SHP77 (cell line): Measurements from ENCODE around the gene PLSCR3.
A peak's percentile ranks its signal among the peaks of the same experiment; 100 is the strongest.

Experiments
- DNase-seq, 2 experiments: peaks; one replicate each; lab custom pipeline; 2025; lab: John Stamatoyannopoulos, UW

The PLSCR3 gene

GRCh38 chr17:7426203-7426863 lies 32.0 kb upstream of the PLSCR3 start:
- no peak for DNase-seq

- no peak for DNase-seq
Observed at GRCh38 chr17:7425756-7426155, 31.4 kb upstream of the PLSCR3 start.

GRCh38 chr17:7425316-7425715 lies 31.0 kb upstream of the PLSCR3 start, which contains the start of gene SPEM2:
Gene SPEM2 (plus strand): TSS chr17:7425616. CDS start chr17:7425689, 73 bp downstream.
- DNase-seq = no peak

- peak; percentile 57 to 65 for DNase-seq
Observed at GRCh38 chr17:7423679-7424078, 29.4 kb upstream of the PLSCR3 start.

GRCh38 chr17:7421186-7421585 lies 26.9 kb upstream of the PLSCR3 start:
- DNase-seq = no peak

- DNase-seq = no peak
Observed at GRCh38 chr17:7419819-7420610, 25.7 kb upstream of the PLSCR3 start, which contains the start of gene SPEM1. Gene SPEM1 (plus strand): TSS chr17:7420324. CDS start chr17:7420385, 61 bp downstream.

DNA sequence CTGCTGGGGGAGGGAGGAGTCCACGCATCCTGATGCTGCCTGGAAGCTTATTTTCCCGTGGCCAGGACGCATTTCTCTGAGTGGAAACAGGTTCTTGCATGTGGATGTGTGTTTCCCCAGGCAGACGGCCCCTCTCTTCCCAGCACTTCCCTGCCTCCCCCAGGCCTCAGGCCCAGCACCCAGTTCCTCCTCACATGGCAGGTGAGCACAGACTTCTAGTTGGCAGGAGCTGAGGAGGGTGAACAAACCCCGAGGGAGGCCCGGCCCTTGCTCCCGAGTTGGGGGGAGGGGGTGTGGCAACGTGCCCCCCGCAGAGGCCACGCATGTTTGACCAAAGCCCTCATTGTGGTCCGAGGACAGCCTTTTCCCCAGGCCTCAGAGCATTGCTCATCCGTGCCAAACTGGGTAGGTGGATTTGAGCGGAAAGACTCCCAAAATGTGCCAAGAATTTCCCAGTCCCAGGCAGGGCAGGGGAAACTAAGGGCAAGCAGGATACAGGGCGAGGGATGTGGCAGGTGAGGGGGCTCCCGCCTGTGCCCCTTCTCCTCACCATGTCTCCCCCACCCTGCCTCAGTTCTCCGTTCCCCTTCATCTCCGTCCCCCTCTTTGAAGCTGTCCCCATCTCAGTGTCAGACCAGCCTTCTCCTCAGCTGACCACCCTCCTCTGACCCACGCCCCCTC lies 24.3 kb upstream of the PLSCR3 start:
- no peak for DNase-seq

- DNase-seq = no peak
Observed at GRCh38 chr17:7417056-7417655, 22.8 kb upstream of the PLSCR3 start.

GRCh38 chr17:7416323-7416722 lies 22.0 kb upstream of the PLSCR3 start:
- no peak for DNase-seq

GRCh38 chr17:7415784-7416183 lies 21.5 kb upstream of the PLSCR3 start:
- DNase-seq = no peak

DNA sequence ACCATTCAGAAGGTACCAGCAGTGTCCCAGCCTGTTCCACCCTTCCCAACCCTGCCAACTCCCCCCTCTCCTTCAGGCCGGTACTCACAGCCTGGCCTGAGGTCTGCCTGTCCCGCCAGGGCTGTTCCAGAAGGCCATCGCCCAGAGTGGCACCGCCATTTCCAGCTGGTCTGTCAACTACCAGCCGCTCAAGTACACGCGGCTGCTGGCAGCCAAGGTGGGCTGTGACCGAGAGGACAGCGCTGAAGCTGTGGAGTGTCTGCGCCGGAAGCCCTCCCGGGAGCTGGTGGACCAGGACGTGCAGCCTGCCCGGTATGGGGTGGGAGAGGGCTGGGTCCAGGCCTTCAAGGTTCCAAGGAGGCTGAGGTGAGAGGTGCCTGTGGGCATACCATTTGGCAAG lies 20.5 kb upstream of the PLSCR3 start:
- DNase-seq = no peak

DNA sequence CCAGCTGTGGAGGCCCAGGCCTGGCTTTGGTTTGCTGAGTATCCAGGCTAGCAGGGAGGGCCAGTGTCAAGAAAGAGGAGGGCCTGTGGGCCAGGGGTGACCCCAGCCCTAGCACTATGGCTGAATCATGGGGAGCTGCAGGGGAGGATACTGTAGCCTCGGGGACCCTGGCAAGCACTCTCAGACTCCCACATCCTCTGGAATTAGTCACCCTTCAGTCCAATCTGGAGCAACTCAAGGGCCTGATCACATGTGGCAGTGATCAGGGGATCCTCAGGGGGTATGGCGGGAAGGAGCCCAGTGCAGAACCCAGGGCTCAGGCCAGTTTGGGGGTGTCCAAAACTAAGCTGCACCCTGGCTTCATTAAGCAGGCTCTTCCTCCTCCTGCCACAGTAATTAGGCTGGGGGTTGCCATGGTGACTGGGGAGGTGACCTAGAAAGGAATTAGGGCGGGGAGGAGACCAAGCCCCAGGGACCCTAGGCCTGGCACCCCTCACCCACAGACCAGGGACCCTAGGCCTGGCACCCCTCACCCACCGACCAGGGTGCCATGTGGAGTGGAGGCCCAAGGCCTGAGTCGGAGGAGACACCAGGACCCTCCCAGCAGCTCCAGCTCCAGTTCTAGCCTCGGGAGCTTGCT lies 19.1 kb upstream of the PLSCR3 start:
- no peak for DNase-seq

DNA sequence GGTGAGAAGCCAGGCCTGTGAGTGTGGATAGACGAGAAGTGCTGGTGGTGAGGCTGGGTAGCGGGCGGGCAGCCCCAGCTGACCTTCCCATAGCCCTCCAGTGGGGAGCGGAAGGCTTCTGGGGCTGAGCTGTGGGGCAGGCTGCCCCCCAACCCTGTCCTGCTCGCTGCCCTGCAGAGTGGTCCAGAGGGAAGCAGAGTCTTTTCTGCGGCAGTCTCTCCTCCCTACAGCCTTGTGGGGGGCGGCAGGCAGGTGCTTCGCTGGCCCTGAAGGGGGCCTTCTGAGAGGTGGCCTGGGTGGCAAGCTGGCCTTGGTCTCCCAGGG lies 17.1 kb upstream of the PLSCR3 start:
- DNase-seq = no peak

DNA sequence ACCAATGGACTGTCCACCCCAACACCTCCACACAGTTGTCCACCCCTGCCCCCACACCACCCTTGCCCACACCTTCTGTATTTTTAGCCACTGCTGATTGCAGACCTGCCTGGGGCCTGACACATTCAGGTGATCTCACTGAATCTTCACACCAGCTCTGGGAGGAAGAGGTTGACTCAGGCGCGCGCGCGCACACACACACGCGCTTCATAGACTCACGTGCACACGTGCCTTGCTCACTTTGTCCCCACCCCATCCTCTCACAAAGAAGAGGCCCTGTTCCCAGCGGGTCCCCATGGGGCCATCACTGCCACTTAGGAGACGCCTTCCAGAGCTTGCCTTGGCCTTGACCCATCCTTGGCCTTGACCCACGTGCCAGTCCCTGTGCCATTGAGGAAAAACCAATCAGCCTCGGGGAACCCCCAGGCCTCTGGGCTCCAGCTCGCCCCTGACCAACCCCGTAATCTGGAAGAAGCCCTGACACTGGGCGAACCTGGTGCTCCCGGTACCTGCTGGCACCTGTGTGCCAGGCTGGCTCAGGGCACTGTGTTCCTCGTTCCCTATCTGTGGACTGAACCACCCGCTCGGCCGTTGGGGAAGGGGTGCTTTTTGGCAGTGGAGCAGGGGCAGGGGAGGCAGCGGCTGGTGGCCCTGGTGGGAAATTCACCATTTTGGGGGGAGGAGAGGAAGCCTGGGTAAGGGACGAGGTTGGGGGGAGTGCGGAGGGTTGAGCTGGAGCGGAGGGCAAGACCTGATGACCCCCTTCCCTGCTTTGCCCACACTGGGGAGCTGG lies 16.5 kb upstream of the PLSCR3 start:
- no peak for DNase-seq

DNA sequence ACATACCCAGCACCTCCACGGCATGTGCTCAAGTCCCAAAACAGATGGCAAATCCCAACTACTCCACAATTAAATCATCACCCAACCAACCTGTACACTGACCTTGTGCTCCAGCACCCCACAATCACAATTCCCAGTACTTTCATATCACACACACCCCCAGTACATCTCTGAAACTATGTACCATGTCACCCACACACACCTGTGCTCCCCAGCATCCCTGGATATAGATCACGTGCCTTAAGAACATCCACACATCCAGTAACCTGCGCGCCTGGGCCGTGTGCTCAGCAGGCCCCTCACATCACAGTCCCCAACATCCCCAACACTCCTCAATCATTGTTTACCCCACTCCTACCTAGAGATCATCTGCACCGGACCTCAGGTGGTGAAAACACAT lies 15.4 kb upstream of the PLSCR3 start:
- no peak for DNase-seq

DNA sequence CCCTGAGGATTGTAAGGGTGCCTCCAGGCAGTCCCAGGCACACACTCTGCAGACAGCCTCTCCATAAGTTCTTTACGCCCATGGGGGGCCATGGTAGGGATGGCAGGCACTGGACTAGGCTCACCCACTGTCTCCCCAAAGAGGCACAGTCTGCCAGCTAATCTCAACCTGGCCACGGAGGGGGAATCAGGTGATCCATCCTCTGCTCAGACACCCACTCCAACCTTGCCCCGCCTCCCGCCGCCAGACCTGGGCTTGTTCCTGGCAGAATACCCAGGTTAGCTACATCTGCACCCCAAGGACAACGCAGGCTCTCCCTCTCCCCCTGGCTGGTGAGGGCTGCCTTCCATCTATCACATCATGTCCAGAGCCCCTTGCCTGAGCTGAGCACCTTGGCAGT lies 14.5 kb upstream of the PLSCR3 start:
- no peak for DNase-seq

GRCh38 chr17:7408252-7408727 lies 14.0 kb upstream of the PLSCR3 start:
- DNase-seq = no peak

DNA sequence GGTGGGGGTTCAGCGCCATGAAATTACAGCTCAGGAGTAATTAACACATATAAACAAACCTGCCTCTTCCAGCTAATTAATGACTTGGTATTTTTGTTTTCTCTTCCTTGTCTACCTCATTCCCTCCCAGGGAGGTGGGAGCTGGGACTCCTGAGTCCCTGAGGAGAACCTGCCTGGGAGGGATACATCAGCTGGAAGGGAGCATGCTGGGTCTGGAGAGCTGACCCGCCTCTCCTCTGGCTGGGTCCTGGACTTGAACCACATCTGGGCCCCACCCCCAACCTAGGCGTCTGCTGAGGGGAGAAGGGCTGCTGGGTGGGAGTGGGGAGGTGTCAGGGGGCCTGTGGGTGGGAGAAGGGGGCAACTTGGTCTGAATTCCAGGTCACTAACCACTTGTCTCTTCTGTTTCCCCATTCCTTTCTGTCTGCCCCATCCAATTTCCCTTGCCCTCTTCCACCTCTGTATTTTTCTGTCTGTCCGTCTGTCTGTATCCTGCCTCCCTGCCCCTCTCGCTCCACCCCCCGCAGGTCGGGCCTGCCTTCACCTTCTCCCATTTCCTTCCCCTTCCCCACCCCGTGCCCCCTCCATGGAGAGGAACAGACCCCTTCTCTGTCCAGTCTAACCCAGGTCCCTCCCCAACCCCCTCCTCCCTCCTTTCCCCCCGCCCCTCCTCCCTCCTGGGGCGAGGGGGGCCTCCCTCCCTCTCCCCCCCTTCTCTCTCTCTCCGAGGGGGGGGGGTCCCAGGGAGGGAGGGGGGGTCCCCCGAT lies 13.3 kb upstream of the PLSCR3 start, which contains the start of gene NLGN2:
Gene NLGN2, plus strand, starts transcription at position 361 of the 767 bp plus-strand sequence. CDS start 411 bp downstream, outside the sequence.
- DNase-seq = no peak

- no peak for DNase-seq
Observed at GRCh38 chr17:7407082-7407481, 12.8 kb upstream of the PLSCR3 start.

GRCh38 chr17:7406235-7406825 lies 12.0 kb upstream of the PLSCR3 start:
- DNase-seq = no peak
